Aorta (tissue), 5 donors: Measurements from ENCODE around the gene ASTN2. TPM values are rescaled to one million over a fixed set of nuclear protein-coding genes. Genes with fewer than 3 reads are reported as not detected.

Source experiments
- ATAC-seq: fragments of 200-7000 bp; cut with Tn5 transposase; one replicate; pipeline ENCODE4 v1.9.1; 2022; ENCODE audit warnings: moderate library complexity; ENCODE audit not compliant: low FRiP score
- DNase-seq, 2 donors: peaks; one replicate each; pipeline ENCODE4 v3.0.0-alpha.2; 2020
- H3K27ac ChIP-seq, 2 donors: one replicate each; pipeline ENCODE4 v1.5.1; 2013; ENCODE audit warnings: low read length in 2 of 2, mild to moderate bottlenecking in 2 of 2, moderate library complexity in 2 of 2, control low read depth in 1 of 2, inconsistent platforms in 1 of 2, low read depth in 1 of 2
- H3K27me3 ChIP-seq, 2 donors: one replicate each; pipeline ENCODE4 v1.6.1; 2013; ENCODE audit warnings: control low read depth in 1 of 2, low read length in 1 of 2, mild to moderate bottlenecking in 1 of 2, moderate library complexity in 1 of 2; ENCODE audit not compliant: insufficient read depth in 2 of 2, control insufficient read depth in 1 of 2
- H3K36me3 ChIP-seq, 2 donors: one replicate each; pipeline ENCODE4 v1.6.1; 2013; ENCODE audit warnings: control low read depth in 1 of 2, low read length in 1 of 2, mild to moderate bottlenecking in 1 of 2; ENCODE audit not compliant: insufficient read depth in 2 of 2, control insufficient read depth in 1 of 2
- H3K4me1 ChIP-seq, 2 donors: one replicate each; pipeline ENCODE4 v1.6.1; 2013; ENCODE audit warnings: low read length in 2 of 2, control low read depth in 1 of 2, mild to moderate bottlenecking in 1 of 2, moderate library complexity in 1 of 2; ENCODE audit not compliant: insufficient read depth in 2 of 2, control insufficient read depth in 1 of 2
- H3K4me3 ChIP-seq, 2 donors: one replicate each; pipeline ENCODE4 v1.5.1; 2013; ENCODE audit warnings: low read length in 2 of 2, control low read depth in 1 of 2, mild to moderate bottlenecking in 1 of 2
- H3K9me3 ChIP-seq: one replicate; pipeline ENCODE4 v1.6.1; 2013; ENCODE audit warnings: mild to moderate bottlenecking, low read length; ENCODE audit not compliant: control insufficient read depth
- WGBS, 2 donors: extraction: QIAGEN DNeasy Blood & Tissue Kit; methylation state at CpG; one replicate each; pipeline ENCODE4 v1.1.7; 2013; 5-methylcytosine and 5-hydroxymethylcytosine counted together
- intact Hi-C, 2 donors: fragments of 100-400 bp; cut with DNase I; formaldehyde crosslinking; loops; one replicate each; pipeline versions ENCODE4 v1.14.2 to v1.15.0; 2022
- polyA plus RNA-seq, 2 donors: library from polyadenylated mRNA; stranded (reverse); fragments of 200-250 nt; gene quantifications; one replicate each; pipeline ENCODE4 v1.2.3, GENCODE V29; 2013
- total RNA-seq, 2 donors: library from RNA; stranded (reverse); fragmentation: NEBNext Ultra II Directional; extraction: Animal tissue kit (Norgen Biotek cat#: 25700); gene quantifications; one replicate each; pipeline ENCODE4 v1.2.1, GENCODE V29; 2021
- donor health status: healthy with polysubstance abuse.
- donor health status: Bipolar disorder and iron deficiency.
- donor health status: DM: no; HTN: no; CAD: no.
- donor health status: DM: no; HTN: no; CAD: no.
- donor health status: DM: yes; HTN: yes; CAD: no.

ASTN2 gene
- total and polyA plus RNA-seq, 4 donors, result 1.0 to 7.5 (median 4.4) TPM

DNA sequence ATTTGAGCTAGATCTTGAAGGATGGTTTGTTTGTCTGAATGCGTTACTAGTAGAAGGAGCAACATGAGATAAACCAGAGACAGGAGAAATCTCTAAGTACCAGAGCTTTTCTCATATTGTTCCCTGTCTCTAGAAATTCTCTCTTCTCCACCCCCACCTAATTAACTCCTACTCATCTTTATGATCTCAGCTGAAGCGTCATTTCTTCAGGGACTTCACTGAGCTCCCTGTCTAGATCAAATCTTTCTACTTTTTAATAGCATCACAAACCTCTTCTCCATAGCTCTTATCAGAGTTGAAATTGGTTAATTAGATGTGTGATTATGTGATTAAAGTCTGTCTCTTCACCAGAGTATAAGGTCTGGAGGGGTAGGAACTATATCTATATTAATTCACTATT, 1035.0 kb downstream of the ASTN2 start:
- Histone ChIP-seq H3K9me3 (no peaks in the 10 kb centered on the region), H3K36me3 (peaks cover 0 to 2% of the 10 kb centered on the region in 2 donors), H3K27me3 (no peaks in the 10 kb centered on the region), H3K27ac (no peak overlapping the region), H3K4me3 (no peak overlapping the region), H3K4me1 (peaks cover 0 to 2% of the 10 kb centered on the region in 2 donors)
- no peak for ATAC-seq
- DNase-seq, result no peak
- 95 to 100% methylated on average over 2 of the region's 2 CpGs for WGBS, 2 donors
- intact Hi-C loops, result no loop called here

DNA sequence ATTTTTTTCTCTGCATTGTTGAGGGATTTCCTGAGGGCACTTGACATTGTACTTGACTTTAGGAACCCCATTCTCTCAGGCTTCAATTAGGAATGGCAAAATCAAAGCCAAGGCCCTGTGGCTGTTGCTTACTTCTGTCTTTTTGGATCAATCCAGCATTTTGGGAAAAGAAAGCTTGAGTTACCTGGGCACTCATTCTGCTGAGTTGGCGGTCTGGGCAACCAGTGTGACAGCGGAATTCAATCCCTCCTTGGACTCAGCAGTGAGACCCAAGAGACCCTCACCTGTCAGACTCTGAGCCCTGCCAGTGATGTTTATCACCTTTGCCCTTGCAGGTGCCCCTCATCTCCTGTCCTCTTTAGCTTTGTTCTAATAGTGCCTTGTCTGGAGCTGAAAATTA, 1036.0 kb downstream of the ASTN2 start:
- Histone ChIP-seq H3K4me3 (no peak overlapping the region), H3K36me3 (peaks cover 0 to 2% of the 10 kb centered on the region in 2 donors), H3K27ac (no peak overlapping the region), H3K9me3 (no peaks in the 10 kb centered on the region), H3K27me3 (no peaks in the 10 kb centered on the region), H3K4me1 (peaks cover 0 to 2% of the 10 kb centered on the region in 2 donors)
- ATAC-seq (no peak), DNase-seq (no peak)
- 98% methylated on average over 2 of the region's 2 CpGs for WGBS, 2 donors
- intact Hi-C loops, result no loop called here

DNA sequence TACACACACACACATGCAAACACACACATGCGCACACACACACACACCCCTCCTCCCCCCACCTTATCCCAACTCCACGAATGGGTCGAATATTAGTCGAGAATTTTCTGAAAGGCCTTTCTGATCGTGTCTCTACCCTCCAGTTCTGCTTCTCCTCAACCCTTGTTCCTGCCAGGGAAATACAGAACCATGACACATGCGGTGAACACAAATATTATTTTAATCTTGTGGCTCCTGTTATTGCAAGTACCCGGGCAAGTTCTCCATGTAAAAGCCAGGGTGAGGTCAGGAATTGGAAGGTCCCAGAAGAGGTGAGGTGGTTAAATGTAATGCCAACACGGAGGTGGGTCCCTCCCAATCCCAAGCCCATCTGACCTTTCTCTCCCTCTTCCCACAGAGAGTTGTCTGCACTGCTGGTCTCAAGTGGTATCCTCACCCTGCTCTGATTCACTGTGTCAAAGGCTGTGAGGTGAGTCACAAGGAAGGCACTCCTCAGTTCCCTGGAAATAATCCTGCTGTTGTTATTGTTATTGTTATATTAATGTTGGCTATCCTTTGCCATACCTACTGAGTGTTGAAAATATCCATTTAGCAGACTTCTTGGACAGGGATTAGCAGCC, 1037.6 kb downstream of the ASTN2 start:
- ATAC-seq (no peak), DNase-seq (no peak)
- Histone ChIP-seq H3K27ac (no peak overlapping the region), H3K9me3 (no peaks in the 10 kb centered on the region), H3K4me1 (peaks cover 0 to 2% of the 10 kb centered on the region in 2 donors), H3K36me3 (peaks cover 0 to 1% of the 10 kb centered on the region in 2 donors), H3K27me3 (no peaks in the 10 kb centered on the region), H3K4me3 (no peak overlapping the region)
- WGBS, 2 donors, result 13 to 31% methylated on average over 8 of the region's 8 CpGs
- intact Hi-C loops, result no loop called here
